Measurements from ENCODE around the gene ODF4. TPM values are rescaled to one million over a fixed set of nuclear protein-coding genes. Genes with fewer than 3 reads are reported as not detected.
A peak's percentile ranks its signal among the peaks of the same experiment; 100 is the strongest.
"Not testable (repeated sequence)": the region's sequence is repeated elsewhere in the genome, so short reads cannot be mapped to it uniquely, and the experiment has no call there.

ODF4 gene
- total and polyA plus RNA-seq, 4 donors, result not detected

DNA sequence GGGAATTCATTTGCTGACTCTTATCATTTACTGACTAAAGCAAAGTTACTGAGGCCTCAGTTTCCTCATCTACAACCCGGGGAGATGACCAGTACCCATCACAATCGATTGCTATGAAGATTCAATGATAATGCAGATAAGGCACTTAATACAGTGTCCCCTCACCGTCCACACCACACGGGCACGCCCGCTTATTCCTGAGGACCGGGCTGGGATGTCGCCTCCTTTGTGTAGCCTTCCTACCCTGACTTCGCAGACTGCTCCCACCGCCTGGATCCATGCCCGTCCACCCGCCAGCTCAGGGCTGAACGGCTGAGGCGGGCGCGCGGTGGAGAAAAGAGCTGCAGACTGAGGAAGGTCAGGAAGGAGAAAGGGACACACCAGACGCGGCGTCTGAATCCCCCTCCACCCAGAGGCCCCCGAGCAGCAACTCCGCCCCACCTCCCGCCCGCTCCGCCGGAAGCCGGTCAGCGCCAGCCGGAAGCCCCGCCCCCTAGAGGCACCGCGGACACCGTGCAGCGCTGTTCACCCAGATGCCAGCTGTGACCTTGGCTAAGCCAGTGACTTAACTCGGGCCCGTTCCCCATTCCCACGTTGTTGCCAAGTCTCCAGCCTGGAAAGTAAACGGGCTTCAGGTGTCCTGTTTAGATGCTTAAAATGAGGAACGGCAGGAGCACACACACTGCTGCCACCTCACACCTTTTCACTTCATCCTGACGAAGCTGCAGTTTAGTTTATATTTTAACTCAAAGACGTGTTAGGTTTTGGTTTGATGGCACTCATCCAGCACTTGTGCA lies 36.8 kb downstream of the ODF4 start, which contains the start of gene KRABD2:
Gene KRABD2, minus strand, starts transcription at position 434 of the 797 bp plus-strand sequence.
- no peaks in the 10 kb centered on the region for H3K9me3 ChIP-seq (ENCODE audit: control insufficient read depth, insufficient read depth, low read length)
- H3K27ac ChIP-seq (ENCODE audit: low read depth, low read length), result peak within 1 kb of the TSS; percentile 94
- H3K36me3 ChIP-seq (ENCODE audit: control insufficient read depth, insufficient read depth, low read length), result peaks cover 37% of the 10 kb centered on the region
- peak; percentile 58 to 96 (median 74) for DNase-seq (ENCODE audit: low read depth in 4 of 6, low spot score in 6 of 6)
- peak within 1 kb of the TSS; percentile 91 for H3K4me3 ChIP-seq (ENCODE audit: low read depth, low read length)
- WGBS (ENCODE audit: insufficient coverage), result 2% methylated on average over 31 of the region's 41 CpGs
- H3K27me3 ChIP-seq (ENCODE audit: control insufficient read depth, insufficient read depth, low read length), result no peaks in the 10 kb centered on the region
- H3K4me1 ChIP-seq (ENCODE audit: control insufficient read depth, insufficient read depth, low read length), result peaks cover 25% of the 10 kb centered on the region

DNA sequence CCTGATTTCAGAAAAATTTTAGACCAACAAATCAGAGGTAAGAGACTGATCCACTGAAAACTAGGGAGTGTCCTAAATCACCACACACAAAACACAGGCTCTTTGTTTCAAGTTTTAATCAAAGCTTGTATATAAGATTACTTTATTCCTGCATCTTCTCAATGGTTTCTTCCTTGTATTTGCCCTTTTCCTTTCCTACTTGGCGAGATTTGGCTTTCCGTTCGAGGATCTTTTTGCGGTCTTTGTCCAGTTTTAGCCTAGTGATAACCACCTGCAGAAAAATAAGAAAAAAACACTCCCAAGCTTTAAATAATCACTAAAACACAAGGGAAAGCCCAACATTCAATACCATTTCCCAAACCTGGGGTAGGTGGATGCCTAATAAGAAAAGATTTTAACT lies 37.8 kb downstream of the ODF4 start:
- Histone ChIP-seq H3K9me3 (ENCODE audit: control insufficient read depth, insufficient read depth, low read length) (no peaks in the 10 kb centered on the region), H3K36me3 (ENCODE audit: control insufficient read depth, insufficient read depth, low read length) (peaks cover 37% of the 10 kb centered on the region), H3K27ac (ENCODE audit: low read depth, low read length) (no peak overlapping the region), H3K4me1 (ENCODE audit: control insufficient read depth, insufficient read depth, low read length) (peaks cover 29% of the 10 kb centered on the region), H3K4me3 (ENCODE audit: low read depth, low read length) (no peak overlapping the region), H3K27me3 (ENCODE audit: control insufficient read depth, insufficient read depth, low read length) (no peaks in the 10 kb centered on the region)
- DNase-seq (ENCODE audit: low read depth in 4 of 6, low spot score in 6 of 6), result no peak
- WGBS (ENCODE audit: insufficient coverage), result 80% methylated on average over 3 of the region's 4 CpGs

DNA sequence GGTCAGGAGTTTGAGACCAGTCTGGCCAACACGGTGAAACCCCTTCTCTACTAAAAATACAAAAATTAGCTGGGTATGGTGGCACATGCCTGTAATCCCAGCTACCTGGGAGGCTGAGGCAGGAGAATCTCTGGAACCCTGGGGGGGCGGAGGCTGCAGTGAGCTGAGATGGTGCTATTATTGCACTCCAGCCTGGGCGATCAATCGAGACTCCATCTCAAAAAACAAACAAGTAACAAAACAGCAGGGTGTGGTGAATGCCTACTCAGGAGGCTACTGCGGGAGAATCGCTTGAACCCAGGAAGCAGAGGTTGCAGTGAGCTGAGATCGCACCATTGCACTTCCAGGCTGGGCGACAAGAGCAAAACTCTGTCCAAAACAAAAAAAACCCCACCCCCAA lies 38.5 kb downstream of the ODF4 start:
- H3K4me3 ChIP-seq (ENCODE audit: low read depth, low read length); DNase-seq (ENCODE audit: low read depth in 4 of 6, low spot score in 6 of 6); H3K27me3 ChIP-seq (ENCODE audit: control insufficient read depth, insufficient read depth, low read length); H3K27ac ChIP-seq (ENCODE audit: low read depth, low read length); H3K9me3 ChIP-seq (ENCODE audit: control insufficient read depth, insufficient read depth, low read length): not testable (repeated sequence)
- WGBS (ENCODE audit: insufficient coverage), result no CpG with 5 or more reads among the region's 8 CpGs
- Histone ChIP-seq H3K4me1 (ENCODE audit: control insufficient read depth, insufficient read depth, low read length) (peaks cover 29% of the 10 kb centered on the region), H3K36me3 (ENCODE audit: control insufficient read depth, insufficient read depth, low read length) (peaks cover 33% of the 10 kb centered on the region)

DNA sequence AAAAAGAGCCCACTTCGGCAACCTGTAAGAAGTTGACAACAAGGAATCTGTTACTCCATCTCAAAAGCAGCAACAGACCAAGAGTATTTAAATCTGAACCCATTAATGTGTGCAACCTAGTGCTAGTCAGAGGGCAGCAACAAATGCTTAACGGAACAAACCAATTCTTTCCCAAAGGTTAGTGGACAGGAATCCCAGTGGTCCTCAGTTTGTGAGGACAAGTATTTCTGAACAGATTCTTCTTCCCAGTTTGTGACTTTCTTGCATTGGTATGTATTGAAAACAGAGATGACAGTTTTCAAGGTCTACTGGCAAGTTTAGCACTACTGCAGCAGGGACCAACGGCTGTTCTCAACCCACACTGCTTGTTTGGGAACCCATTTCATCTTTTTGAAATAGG lies 40.4 kb downstream of the ODF4 start:
- Histone ChIP-seq H3K4me3 (ENCODE audit: low read depth, low read length) (no peak overlapping the region), H3K4me1 (ENCODE audit: control insufficient read depth, insufficient read depth, low read length) (peaks cover 34% of the 10 kb centered on the region)

DNA sequence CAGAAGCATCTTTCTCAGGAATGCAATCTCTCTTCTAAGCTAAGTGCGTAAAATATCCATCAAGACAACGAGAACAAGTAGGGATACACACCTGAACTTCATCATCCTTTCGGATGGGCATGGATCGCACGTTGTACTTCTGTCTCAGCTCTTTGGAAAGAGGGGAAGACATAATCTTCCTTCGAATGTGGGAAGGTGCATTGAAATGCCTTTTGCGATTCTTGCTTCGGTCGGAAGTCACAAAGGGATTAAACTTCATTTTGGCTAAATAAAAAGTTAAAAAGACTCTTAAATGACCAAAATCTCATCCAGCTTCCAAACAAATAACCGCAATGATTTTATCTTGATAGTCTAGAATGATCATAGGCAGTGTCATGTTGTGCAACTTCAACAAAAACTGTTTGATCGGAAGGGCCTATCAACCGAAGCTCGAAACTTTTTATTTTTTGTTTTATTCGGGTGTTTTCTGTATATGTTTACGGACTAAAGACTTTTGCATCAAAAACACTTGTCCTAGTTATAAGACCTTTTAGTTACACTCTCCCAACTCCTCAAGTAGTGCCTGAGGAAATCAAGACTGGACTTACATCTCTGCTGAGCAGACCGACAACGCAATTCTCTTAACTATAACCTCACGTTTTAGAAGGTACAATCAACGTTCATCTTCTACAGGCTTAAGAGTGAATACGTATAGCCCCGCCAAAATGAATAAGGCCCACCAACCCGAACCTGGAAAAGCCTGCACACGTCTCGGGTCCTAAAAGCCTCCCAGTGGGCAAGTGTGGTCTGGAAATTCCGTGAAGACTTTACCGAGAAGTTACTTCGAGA lies 42.6 kb downstream of the ODF4 start:
- Histone ChIP-seq H3K9me3 (ENCODE audit: control insufficient read depth, insufficient read depth, low read length) (no peaks in the 10 kb centered on the region), H3K27ac (ENCODE audit: low read depth, low read length) (peak overlapping the region; percentile 57), H3K4me3 (ENCODE audit: low read depth, low read length) (peak overlapping the region; percentile 88), H3K36me3 (ENCODE audit: control insufficient read depth, insufficient read depth, low read length) (peaks cover 20% of the 10 kb centered on the region), H3K4me1 (ENCODE audit: control insufficient read depth, insufficient read depth, low read length) (peaks cover 20% of the 10 kb centered on the region), H3K27me3 (ENCODE audit: control insufficient read depth, insufficient read depth, low read length) (no peaks in the 10 kb centered on the region)
- DNase-seq (ENCODE audit: low read depth in 4 of 6, low spot score in 6 of 6), result peak in 2 of 6 donors; percentile 6
- 22% methylated on average over 15 of the region's 27 CpGs for WGBS (ENCODE audit: insufficient coverage)

More for the DNA sequence above, 40.4 kb downstream of the ODF4 start:
- H3K27ac ChIP-seq (ENCODE audit: low read depth, low read length), result no peak overlapping the region
- 100% methylated on average over 1 of the region's 3 CpGs for WGBS (ENCODE audit: insufficient coverage)
- peaks cover 27% of the 10 kb centered on the region for H3K36me3 ChIP-seq (ENCODE audit: control insufficient read depth, insufficient read depth, low read length)
- H3K27me3 ChIP-seq (ENCODE audit: control insufficient read depth, insufficient read depth, low read length), result no peaks in the 10 kb centered on the region
- no peaks in the 10 kb centered on the region for H3K9me3 ChIP-seq (ENCODE audit: control insufficient read depth, insufficient read depth, low read length)
- no peak for DNase-seq (ENCODE audit: low read depth in 4 of 6, low spot score in 6 of 6)

DNA sequence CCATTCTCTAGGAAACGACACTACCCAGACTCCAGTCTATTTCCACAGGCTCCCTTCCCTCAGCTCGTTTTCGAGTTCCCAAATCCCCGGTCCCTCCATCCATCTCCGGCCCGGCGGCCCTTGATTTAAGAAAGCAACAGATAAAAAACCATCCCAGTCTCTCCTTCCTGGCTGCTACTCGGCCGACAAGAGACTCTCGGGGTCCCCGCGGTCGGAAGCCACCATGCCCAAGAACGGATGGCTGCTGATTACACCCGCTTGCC lies 43.2 kb downstream of the ODF4 start:
- WGBS (ENCODE audit: insufficient coverage), result under 1% methylated on average over 15 of the region's 15 CpGs
- Histone ChIP-seq H3K9me3 (ENCODE audit: control insufficient read depth, insufficient read depth, low read length) (no peaks in the 10 kb centered on the region), H3K27me3 (ENCODE audit: control insufficient read depth, insufficient read depth, low read length) (no peaks in the 10 kb centered on the region), H3K4me3 (ENCODE audit: low read depth, low read length) (peak overlapping the region; percentile 88), H3K27ac (ENCODE audit: low read depth, low read length) (peak overlapping the region; percentile 57), H3K36me3 (ENCODE audit: control insufficient read depth, insufficient read depth, low read length) (peaks cover 20% of the 10 kb centered on the region), H3K4me1 (ENCODE audit: control insufficient read depth, insufficient read depth, low read length) (peaks cover 20% of the 10 kb centered on the region)
- no peak for DNase-seq (ENCODE audit: low read depth in 4 of 6, low spot score in 6 of 6)

DNA sequence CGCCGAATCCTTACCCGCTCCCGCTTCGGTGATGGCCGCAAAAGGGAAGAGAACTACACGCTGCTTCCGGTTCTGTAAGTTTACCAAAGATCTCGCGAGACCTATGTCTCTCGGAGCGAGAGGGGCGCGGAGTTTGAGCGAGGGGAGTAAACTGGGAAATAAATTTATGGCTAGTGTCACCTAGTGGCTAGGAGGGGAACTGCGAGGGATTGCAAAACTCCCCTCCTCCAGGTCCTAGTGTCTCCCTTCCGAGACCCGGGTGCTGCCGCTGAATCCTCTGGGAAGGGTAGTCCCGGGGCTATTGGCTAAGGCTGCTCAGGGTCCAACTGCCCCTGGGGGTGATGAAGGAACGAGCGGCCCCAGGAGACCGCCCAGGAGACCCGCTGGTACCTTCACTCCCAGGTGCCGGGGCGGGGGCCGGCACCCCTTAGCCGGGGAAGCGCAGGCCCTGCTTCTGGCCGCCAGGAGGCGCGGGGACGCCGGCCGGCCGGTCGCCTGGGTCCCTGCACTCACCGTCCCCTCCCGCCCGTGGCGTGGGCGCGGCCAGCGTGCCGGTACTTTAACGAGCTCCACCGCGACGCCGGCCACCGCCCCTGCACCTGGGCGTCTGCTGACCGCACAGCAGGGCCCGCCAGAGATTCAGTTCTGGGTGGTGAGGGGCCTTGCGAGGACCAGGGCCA lies 43.6 kb downstream of the ODF4 start, which contains the start of gene RPL26:
Gene RPL26, minus strand, starts transcription at position 51 of the 680 bp plus-strand sequence. CDS start 883 bp downstream, outside the sequence.
- 0% methylated on average over 52 of the region's 55 CpGs for WGBS (ENCODE audit: insufficient coverage)
- peaks cover 20% of the 10 kb centered on the region for H3K4me1 ChIP-seq (ENCODE audit: control insufficient read depth, insufficient read depth, low read length)

DNA sequence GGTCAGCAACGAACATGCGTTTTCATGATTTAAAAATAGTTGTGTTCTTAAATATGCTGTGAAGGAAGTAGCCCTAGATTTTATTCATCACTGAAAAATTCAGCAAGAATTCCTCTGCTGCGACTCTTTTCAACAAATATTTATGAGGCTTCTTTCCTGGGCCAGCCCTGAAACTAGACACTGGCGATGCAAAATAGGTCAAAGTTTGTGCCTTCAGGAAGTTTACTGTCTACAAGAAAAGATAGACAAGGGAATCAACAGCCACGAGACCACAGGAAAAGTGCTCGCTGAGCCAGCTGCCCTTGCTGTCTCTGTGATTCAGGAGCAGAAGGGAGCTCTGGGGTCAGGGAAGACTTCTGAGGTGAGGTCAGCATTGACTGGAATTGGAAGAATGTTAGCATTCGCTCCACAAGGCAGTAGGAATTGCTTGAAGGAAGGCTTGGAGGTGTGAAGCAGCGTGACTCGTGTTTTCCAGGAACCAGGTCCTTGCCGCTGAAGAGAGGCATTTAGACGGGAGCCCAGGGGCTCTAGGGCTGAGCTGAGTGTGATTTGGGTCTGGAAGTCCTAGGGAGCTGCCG lies 45.2 kb downstream of the ODF4 start:
- peaks cover 5% of the 10 kb centered on the region for H3K36me3 ChIP-seq (ENCODE audit: control insufficient read depth, insufficient read depth, low read length)
- H3K4me1 ChIP-seq (ENCODE audit: control insufficient read depth, insufficient read depth, low read length), result peaks cover 20% of the 10 kb centered on the region
- H3K27me3 ChIP-seq (ENCODE audit: control insufficient read depth, insufficient read depth, low read length), result no peaks in the 10 kb centered on the region
- DNase-seq (ENCODE audit: low read depth in 4 of 6, low spot score in 6 of 6), result no peak
- H3K27ac ChIP-seq (ENCODE audit: low read depth, low read length), result no peak overlapping the region
- H3K4me3 ChIP-seq (ENCODE audit: low read depth, low read length), result no peak overlapping the region
- H3K9me3 ChIP-seq (ENCODE audit: control insufficient read depth, insufficient read depth, low read length), result no peaks in the 10 kb centered on the region
- 93% methylated on average over 9 of the region's 12 CpGs for WGBS (ENCODE audit: insufficient coverage)

More for the DNA sequence above, 43.6 kb downstream of the ODF4 start, which contains the start of gene RPL26:
- H3K27ac ChIP-seq (ENCODE audit: low read depth, low read length), result peak within 1 kb of the TSS; percentile 90
- H3K27me3 ChIP-seq (ENCODE audit: control insufficient read depth, insufficient read depth, low read length), result no peaks in the 10 kb centered on the region
- peak within 1 kb of the TSS; percentile 88 for H3K4me3 ChIP-seq (ENCODE audit: low read depth, low read length)
- peaks cover 15% of the 10 kb centered on the region for H3K36me3 ChIP-seq (ENCODE audit: control insufficient read depth, insufficient read depth, low read length)
- DNase-seq (ENCODE audit: low read depth in 4 of 6, low spot score in 6 of 6), result peak; percentile 95 to 100 (median 98)
- H3K9me3 ChIP-seq (ENCODE audit: control insufficient read depth, insufficient read depth, low read length), result no peaks in the 10 kb centered on the region

DNA sequence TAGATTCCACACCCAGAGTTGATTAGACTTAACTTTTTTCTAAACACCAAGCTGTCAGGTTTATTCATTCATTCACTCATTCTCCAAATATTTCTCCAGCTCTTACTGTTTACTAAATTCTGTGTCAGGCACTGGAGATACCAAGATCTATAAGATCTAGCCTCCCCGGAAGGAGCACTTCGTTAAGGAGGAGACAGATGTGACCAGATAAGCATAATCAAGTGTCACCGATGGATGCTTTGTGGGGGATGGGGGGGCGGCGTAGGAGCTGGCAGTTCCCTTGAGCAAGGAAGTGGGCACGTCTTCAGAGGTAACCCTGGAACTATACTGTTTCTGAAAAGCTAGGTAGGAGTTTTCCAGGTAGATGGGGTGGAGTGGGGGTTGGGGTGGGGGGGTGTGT lies 47.2 kb downstream of the ODF4 start:
- Histone ChIP-seq H3K27ac (ENCODE audit: low read depth, low read length) (no peak overlapping the region), H3K9me3 (ENCODE audit: control insufficient read depth, insufficient read depth, low read length) (no peaks in the 10 kb centered on the region), H3K4me1 (ENCODE audit: control insufficient read depth, insufficient read depth, low read length) (peaks cover 10% of the 10 kb centered on the region), H3K27me3 (ENCODE audit: control insufficient read depth, insufficient read depth, low read length) (no peaks in the 10 kb centered on the region), H3K36me3 (ENCODE audit: control insufficient read depth, insufficient read depth, low read length) (no peaks in the 10 kb centered on the region), H3K4me3 (ENCODE audit: low read depth, low read length) (no peak overlapping the region)
- WGBS (ENCODE audit: insufficient coverage), result 81% methylated on average over 6 of the region's 6 CpGs
- DNase-seq (ENCODE audit: low read depth in 4 of 6, low spot score in 6 of 6), result no peak
